Lung (tissue), 12 donors: ENCODE measurements around the gene LCLAT1. TPM values are rescaled to one million over a fixed set of nuclear protein-coding genes. Genes with fewer than 3 reads are reported as not detected.

ENCODE experiments used
- ATAC-seq: fragments of 200-7000 bp; cut with Tn5 transposase; one replicate; pipeline ENCODE4 v1.9.1; 2020; ENCODE audit warnings: moderate number of reproducible peaks; ENCODE audit not compliant: insufficient read depth, low FRiP score
- DNase-seq, 3 donors: peaks; one replicate each; pipeline ENCODE4 v3.0.0-alpha.2; 2013 to 2017
- H3K27ac ChIP-seq, 2 donors: one replicate each; pipeline ENCODE4 v1.5.1; 2013; ENCODE audit warnings: mild to moderate bottlenecking in 2 of 2, moderate library complexity in 2 of 2, control low read depth in 1 of 2, inconsistent platforms in 1 of 2, low read depth in 1 of 2, low read length in 1 of 2
- H3K27me3 ChIP-seq, 3 donors: one replicate each; pipeline ENCODE4 v1.5.1; 2013; ENCODE audit warnings: low read length in 2 of 3; ENCODE audit not compliant: control insufficient read depth in 3 of 3, insufficient read depth in 3 of 3
- H3K36me3 ChIP-seq, 4 donors: one replicate each; pipeline ENCODE4 v1.5.1; 2013; ENCODE audit warnings: low read length in 4 of 4, mild to moderate bottlenecking in 1 of 4, moderate library complexity in 1 of 4; ENCODE audit not compliant: control insufficient read depth in 4 of 4, insufficient read depth in 4 of 4
- H3K4me1 ChIP-seq, 5 donors: one replicate each; pipeline ENCODE4 v1.5.1; 2013; ENCODE audit warnings: low read length in 5 of 5, mild to moderate bottlenecking in 2 of 5, moderate library complexity in 1 of 5; ENCODE audit not compliant: control insufficient read depth in 5 of 5, insufficient read depth in 5 of 5
- H3K4me3 ChIP-seq: one replicate; pipeline ENCODE4 v1.5.1; 2013; ENCODE audit warnings: mild to moderate bottlenecking, control low read depth, moderate library complexity
- H3K9ac ChIP-seq, 2 donors: one replicate each; pipeline ENCODE4 v1.5.1; 2013; ENCODE audit warnings: low read length in 2 of 2, control low read depth in 1 of 2; ENCODE audit not compliant: insufficient read depth in 1 of 2
- H3K9me3 ChIP-seq, 4 donors: one replicate each; pipeline ENCODE4 v1.5.1; 2013; ENCODE audit warnings: low read length in 3 of 4, mild to moderate bottlenecking in 1 of 4, moderate library complexity in 1 of 4; ENCODE audit not compliant: control insufficient read depth in 4 of 4, insufficient read depth in 3 of 4
- WGBS, 2 donors: extraction: QIAGEN DNeasy Blood & Tissue Kit; methylation state at CpG; one replicate each; pipeline ENCODE4 v1.1.7; 2013; 5-methylcytosine and 5-hydroxymethylcytosine counted together
- polyA plus RNA-seq, 2 donors: library from polyadenylated mRNA; stranded (reverse); fragments of 200-250 nt; gene quantifications; one replicate each; pipeline ENCODE4 v1.2.1, GENCODE V29; 2013
- total RNA-seq, 2 donors: library from RNA; depleted of rRNA in 1 of 2; stranded (reverse); fragments of >200 nt in 1 of 2; gene quantifications; one replicate each; pipeline ENCODE4 v1.2.1, GENCODE V29; 2014 to 2021
- TF ChIP-seq, protein P1 (sequence below): IDR thresholded peaks from 2 replicates; pipeline ENCODE4 v1.5.1; 2012; ENCODE audit warnings: mild to moderate bottlenecking; ENCODE audit errors: control extremely low read depth, extremely low read depth
- donor health status: control.
- donor health status: control.
- donor health status: Bipolar disorder and iron deficiency.
- donor health status: healthy.
- donor health status: DM: yes; HTN: yes; CAD: no.

Gene LCLAT1
- total and polyA plus RNA-seq, 4 donors: 2.4 to 24.2 (median 10.8) TPM

DNA sequence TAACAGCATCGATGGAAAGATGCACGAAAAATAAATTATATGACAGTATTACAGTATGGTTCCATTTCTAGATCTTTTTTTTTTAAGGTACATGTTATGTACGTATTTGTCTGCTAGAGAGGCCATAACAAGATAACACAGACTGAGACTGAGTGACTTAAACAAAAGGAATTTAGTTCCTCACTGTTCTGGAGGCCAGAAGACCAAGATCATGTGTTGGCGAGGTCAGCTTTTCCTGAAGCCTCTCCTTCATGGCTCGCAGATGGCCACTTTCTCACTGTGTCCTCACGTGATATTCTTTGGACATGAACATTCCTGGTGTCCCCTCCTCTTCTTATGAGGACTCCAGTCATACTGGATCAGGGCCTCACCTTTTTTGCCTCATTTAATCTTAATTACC lies 182.8 kb downstream of the LCLAT1 start:
- ATAC-seq (no peak), DNase-seq (no peak)
- Histone ChIP-seq H3K27ac (peak overlapping the region in 1 of 2 donors; percentile 69), H3K9me3 (no peaks in the 10 kb centered on the region), H3K27me3 (no peaks in the 10 kb centered on the region), H3K9ac (no peak overlapping the region), H3K4me1 (peaks cover 0 to 13% (median 0%) of the 10 kb centered on the region in 5 donors), H3K36me3 (peaks cover 0 to 2% (median 0%) of the 10 kb centered on the region in 4 donors), H3K4me3 (no peak overlapping the region)
- 97 to 98% methylated on average over 6 of the region's 6 CpGs for WGBS, 2 donors
- TF ChIP-seq, protein P1, sequence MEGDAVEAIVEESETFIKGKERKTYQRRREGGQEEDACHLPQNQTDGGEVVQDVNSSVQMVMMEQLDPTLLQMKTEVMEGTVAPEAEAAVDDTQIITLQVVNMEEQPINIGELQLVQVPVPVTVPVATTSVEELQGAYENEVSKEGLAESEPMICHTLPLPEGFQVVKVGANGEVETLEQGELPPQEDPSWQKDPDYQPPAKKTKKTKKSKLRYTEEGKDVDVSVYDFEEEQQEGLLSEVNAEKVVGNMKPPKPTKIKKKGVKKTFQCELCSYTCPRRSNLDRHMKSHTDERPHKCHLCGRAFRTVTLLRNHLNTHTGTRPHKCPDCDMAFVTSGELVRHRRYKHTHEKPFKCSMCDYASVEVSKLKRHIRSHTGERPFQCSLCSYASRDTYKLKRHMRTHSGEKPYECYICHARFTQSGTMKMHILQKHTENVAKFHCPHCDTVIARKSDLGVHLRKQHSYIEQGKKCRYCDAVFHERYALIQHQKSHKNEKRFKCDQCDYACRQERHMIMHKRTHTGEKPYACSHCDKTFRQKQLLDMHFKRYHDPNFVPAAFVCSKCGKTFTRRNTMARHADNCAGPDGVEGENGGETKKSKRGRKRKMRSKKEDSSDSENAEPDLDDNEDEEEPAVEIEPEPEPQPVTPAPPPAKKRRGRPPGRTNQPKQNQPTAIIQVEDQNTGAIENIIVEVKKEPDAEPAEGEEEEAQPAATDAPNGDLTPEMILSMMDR: no peak

DNA sequence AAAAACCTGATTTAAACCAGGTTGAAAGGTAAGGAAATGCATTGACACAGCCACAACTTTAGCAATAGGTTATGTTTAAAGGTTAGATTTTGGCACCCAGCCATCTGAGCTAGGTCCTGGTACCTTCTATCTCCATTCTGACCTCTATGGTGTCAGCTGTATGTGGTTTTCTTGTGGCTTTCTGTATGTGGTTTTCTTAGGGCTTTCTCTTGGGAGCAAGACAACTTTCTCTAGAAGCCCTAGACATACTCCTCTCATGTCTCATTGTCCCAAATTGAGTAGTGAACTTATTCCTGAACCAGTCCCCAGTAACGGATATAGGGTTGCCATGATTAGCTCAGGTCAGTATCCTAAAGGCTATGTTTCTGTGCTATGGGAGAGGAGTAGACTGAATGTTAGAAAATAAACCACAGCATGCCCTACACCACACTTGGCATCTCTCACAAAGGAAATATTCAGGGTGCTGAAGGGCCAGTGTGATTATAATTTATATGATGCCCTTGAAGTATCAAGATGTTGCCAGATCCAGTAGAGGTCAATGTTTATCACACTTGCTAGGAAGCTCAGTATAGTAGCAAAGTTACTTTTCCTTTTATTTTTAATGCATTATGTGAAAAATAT lies 184.1 kb downstream of the LCLAT1 start:
- no peaks in the 10 kb centered on the region for H3K9me3 ChIP-seq
- peak overlapping the region in 1 of 2 donors; percentile 70 for H3K27ac ChIP-seq
- WGBS, 2 donors: 0 to 50% methylated on average over 1 of the region's 1 CpG
- TF ChIP-seq, protein P1: no peak
- no peaks in the 10 kb centered on the region for H3K27me3 ChIP-seq
- H3K4me1 ChIP-seq: peaks cover 0 to 11% (median 0%) of the 10 kb centered on the region in 5 donors
- DNase-seq (no peak), ATAC-seq (no peak)
- no peak overlapping the region for H3K4me3 ChIP-seq
- H3K36me3 ChIP-seq: peaks cover 0 to 2% (median 0%) of the 10 kb centered on the region in 4 donors
- H3K9ac ChIP-seq: no peak overlapping the region

DNA sequence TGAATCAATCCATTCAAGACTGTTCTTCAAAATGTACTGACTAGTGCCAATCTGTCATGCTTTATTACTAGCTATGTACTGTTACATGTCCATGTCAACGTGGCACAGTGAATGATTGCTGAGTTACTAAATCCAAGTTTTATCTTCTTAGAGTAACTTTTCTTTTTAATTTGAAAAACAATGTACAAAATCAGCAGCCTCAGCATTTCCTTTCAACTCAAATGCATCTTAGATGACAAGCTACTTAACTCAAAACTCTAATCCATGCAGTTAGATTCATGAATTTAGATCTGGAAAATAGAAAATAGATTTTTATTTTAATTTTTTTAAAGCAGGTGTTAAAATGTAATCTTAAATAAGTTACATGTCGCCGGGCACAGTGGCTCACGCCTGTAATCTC lies 186.0 kb downstream of the LCLAT1 start:
- no peak for DNase-seq
- 93 to 95% methylated on average over 4 of the region's 4 CpGs for WGBS, 2 donors
- H3K9ac ChIP-seq: no peak overlapping the region
- no peaks in the 10 kb centered on the region for H3K27me3 ChIP-seq
- H3K9me3 ChIP-seq: no peaks in the 10 kb centered on the region
- ATAC-seq: no peak
- H3K36me3 ChIP-seq: peaks cover 0 to 2% (median 0%) of the 10 kb centered on the region in 4 donors
- H3K4me1 ChIP-seq: peaks cover 0 to 11% (median 0%) of the 10 kb centered on the region in 5 donors
- H3K4me3 ChIP-seq: no peak overlapping the region
- no peak overlapping the region for H3K27ac ChIP-seq
- TF ChIP-seq, protein P1: no peak

DNA sequence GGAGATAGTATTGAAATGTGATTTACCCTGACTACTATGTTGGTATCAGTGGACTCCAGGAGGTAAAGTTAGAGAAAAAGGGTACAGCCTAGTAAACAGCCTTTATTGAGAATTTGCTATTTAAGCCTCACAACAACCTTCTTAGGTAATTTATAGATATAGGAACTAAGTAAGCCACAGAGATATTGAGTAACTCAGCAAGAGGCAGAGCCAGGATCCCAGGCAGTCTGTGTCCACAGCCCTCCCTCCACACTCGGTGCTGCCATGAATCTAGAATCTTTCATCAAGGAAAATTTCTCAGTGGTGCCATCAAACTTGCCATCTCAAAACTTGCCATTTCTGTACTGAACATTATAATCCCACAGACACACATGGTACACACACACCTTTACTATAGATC lies 189.3 kb downstream of the LCLAT1 start:
- TF ChIP-seq, protein P1: no peak
- Histone ChIP-seq H3K9ac (no peak overlapping the region), H3K27ac (no peak overlapping the region), H3K4me3 (no peak overlapping the region), H3K36me3 (peaks cover 0 to 10% (median 7%) of the 10 kb centered on the region in 4 donors), H3K27me3 (no peaks in the 10 kb centered on the region), H3K9me3 (peaks cover 0 to 1% (median 0%) of the 10 kb centered on the region in 4 donors), H3K4me1 (peaks cover 0 to 3% (median 0%) of the 10 kb centered on the region in 5 donors)
- ATAC-seq: no peak
- DNase-seq: no peak
- WGBS, 2 donors: 44 to 95% methylated on average over 1 of the region's 1 CpG
